Muscle of leg (tissue), 11 donors: ENCODE measurements around the gene ELAVL1. TPM values are rescaled to one million over a fixed set of nuclear protein-coding genes. Genes with fewer than 3 reads are reported as not detected.

Source experiments
- DNase-seq: peaks from one replicate; pipeline ENCODE4 v3.0.0; 2013
- H3K27ac ChIP-seq: one replicate; pipeline ENCODE4 v1.5.1; 2013; ENCODE audit warnings: mild to moderate bottlenecking, low read length, control low read depth
- H3K27me3 ChIP-seq: one replicate; pipeline ENCODE4 v1.6.1; 2013; ENCODE audit warnings: low read length; ENCODE audit not compliant: control insufficient read depth, insufficient read depth
- H3K36me3 ChIP-seq: one replicate; pipeline ENCODE4 v1.6.1; 2013; ENCODE audit warnings: low read length; ENCODE audit not compliant: control insufficient read depth, insufficient read depth
- H3K4me1 ChIP-seq: one replicate; pipeline ENCODE4 v1.6.1; 2013; ENCODE audit warnings: low read length; ENCODE audit not compliant: control insufficient read depth, insufficient read depth
- H3K4me3 ChIP-seq: one replicate; pipeline ENCODE4 v1.5.1; 2013; ENCODE audit warnings: low read length, control low read depth
- H3K9me3 ChIP-seq: replicated peaks from 2 replicates; pipeline ENCODE4 v1.6.1; 2013; ENCODE audit warnings: low read depth, low read length; ENCODE audit not compliant: control insufficient read depth
- WGBS: methylation state at CpG from one replicate; pipeline ENCODE4 v1.1.5; 2013; ENCODE audit warnings: missing lambda C conversion rate; ENCODE audit not compliant: insufficient coverage; 5-methylcytosine and 5-hydroxymethylcytosine counted together
- polyA plus RNA-seq, 8 donors: library from polyadenylated mRNA; unstranded; fragments of 120-200 nt; gene quantifications; one replicate each; pipeline versions ENCODE4 v1.2.1 to v1.2.3, GENCODE V29; 2013; ENCODE audit warnings: inconsistent platforms in 1 of 8, low replicate concordance in 1 of 8; ENCODE audit not compliant: insufficient read length in 8 of 8, insufficient read depth in 1 of 8
- total RNA-seq: library from RNA; stranded (reverse); fragments of 120-200 nt; gene quantifications from one replicate; pipeline ENCODE4 v1.2.4, GENCODE V29; 2013

Gene ELAVL1
- total and polyA plus RNA-seq, 9 donors, result 36.7 to 67.4 (median 56.7) TPM

- peak overlapping the region; percentile 97 for H3K27ac ChIP-seq
- DNase-seq, result no peak
- H3K27me3 ChIP-seq, result no peaks in the 10 kb centered on the region
- H3K4me3 ChIP-seq, result peak overlapping the region; percentile 74
- H3K36me3 ChIP-seq, result peaks cover 34% of the 10 kb centered on the region
- no peaks in the 10 kb centered on the region for H3K9me3 ChIP-seq
- WGBS, result 5% methylated on average over 22 of the region's 33 CpGs
- peaks cover 11% of the 10 kb centered on the region for H3K4me1 ChIP-seq
These were observed 62.4 kb downstream of the ELAVL1 start for GRCh38 chr19:7942981-7943443.

GRCh38 chr19:7941895-7942596 lies 63.4 kb downstream of the ELAVL1 start:
- H3K9me3 ChIP-seq, result no peaks in the 10 kb centered on the region
- peaks cover 44% of the 10 kb centered on the region for H3K36me3 ChIP-seq
- DNase-seq, result no peak
- no peak overlapping the region for H3K27ac ChIP-seq
- H3K27me3 ChIP-seq, result no peaks in the 10 kb centered on the region
- no peak overlapping the region for H3K4me3 ChIP-seq
- peaks cover 11% of the 10 kb centered on the region for H3K4me1 ChIP-seq
- WGBS, result 90% methylated on average over 8 of the region's 19 CpGs

- Histone ChIP-seq H3K4me3 (no peak overlapping the region), H3K36me3 (peaks cover 46% of the 10 kb centered on the region), H3K27me3 (no peaks in the 10 kb centered on the region), H3K27ac (no peak overlapping the region), H3K4me1 (peaks cover 11% of the 10 kb centered on the region), H3K9me3 (no peaks in the 10 kb centered on the region)
- 90% methylated on average over 9 of the region's 13 CpGs for whole genome bisulfite sequencing
- no peak for DNase-seq
These were observed 64.6 kb downstream of the ELAVL1 start for GRCh38 chr19:7940841-7941240.

- Histone ChIP-seq H3K4me3 (no peak overlapping the region), H3K27me3 (no peaks in the 10 kb centered on the region), H3K9me3 (no peaks in the 10 kb centered on the region), H3K36me3 (peaks cover 81% of the 10 kb centered on the region), H3K27ac (no peak overlapping the region), H3K4me1 (no peaks in the 10 kb centered on the region)
- peak; percentile 1 for DNase-seq
- WGBS, result 91% methylated on average over 20 of the region's 21 CpGs
These were observed 70.7 kb downstream of the ELAVL1 start for GRCh38 chr19:7934766-7935165.

- no peaks in the 10 kb centered on the region for H3K27me3 ChIP-seq
- H3K4me3 ChIP-seq, result no peak overlapping the region
- peaks cover 2% of the 10 kb centered on the region for H3K4me1 ChIP-seq
- H3K9me3 ChIP-seq, result no peaks in the 10 kb centered on the region
- peaks cover 78% of the 10 kb centered on the region for H3K36me3 ChIP-seq
- peak; percentile 5 for DNase-seq
- H3K27ac ChIP-seq, result no peak overlapping the region
- 88% methylated on average over 51 of the region's 55 CpGs for WGBS
These were observed 71.4 kb downstream of the ELAVL1 start for GRCh38 chr19:7933828-7934725.

GRCh38 chr19:7933411-7933810 lies 72.0 kb downstream of the ELAVL1 start:
- Histone ChIP-seq H3K27ac (no peak overlapping the region), H3K9me3 (no peaks in the 10 kb centered on the region), H3K36me3 (peaks cover 72% of the 10 kb centered on the region), H3K27me3 (no peaks in the 10 kb centered on the region), H3K4me3 (no peak overlapping the region), H3K4me1 (peaks cover 2% of the 10 kb centered on the region)
- peak; percentile 0 for DNase-seq
- 78% methylated on average over 11 of the region's 14 CpGs for WGBS

GRCh38 chr19:7932930-7933300 lies 72.5 kb downstream of the ELAVL1 start:
- Histone ChIP-seq H3K4me3 (no peak overlapping the region), H3K9me3 (no peaks in the 10 kb centered on the region), H3K4me1 (peaks cover 2% of the 10 kb centered on the region), H3K36me3 (peaks cover 69% of the 10 kb centered on the region), H3K27ac (no peak overlapping the region), H3K27me3 (no peaks in the 10 kb centered on the region)
- DNase-seq, result peak; percentile 0
- 86% methylated on average over 8 of the region's 10 CpGs for WGBS

GRCh38 chr19:7932276-7932929 lies 73.0 kb downstream of the ELAVL1 start:
- peaks cover 2% of the 10 kb centered on the region for H3K4me1 ChIP-seq
- peaks cover 68% of the 10 kb centered on the region for H3K36me3 ChIP-seq
- WGBS, result 92% methylated on average over 19 of the region's 32 CpGs
- H3K4me3 ChIP-seq, result no peak overlapping the region
- no peaks in the 10 kb centered on the region for H3K27me3 ChIP-seq
- DNase-seq, result peak; percentile 1
- H3K27ac ChIP-seq, result no peak overlapping the region
- H3K9me3 ChIP-seq, result no peaks in the 10 kb centered on the region

- WGBS, result 84% methylated on average over 22 of the region's 36 CpGs
- Histone ChIP-seq H3K4me3 (no peak overlapping the region), H3K27ac (no peak overlapping the region), H3K9me3 (no peaks in the 10 kb centered on the region), H3K4me1 (peaks cover 12% of the 10 kb centered on the region), H3K27me3 (no peaks in the 10 kb centered on the region), H3K36me3 (peaks cover 68% of the 10 kb centered on the region)
- DNase-seq, result peak; percentile 5
These were observed 74.0 kb downstream of the ELAVL1 start for GRCh38 chr19:7931221-7932061.
